D721Med (cell line): ENCODE results near the gene TRIM37.

Experiments
- DNase-seq: peaks from one replicate; pipeline ENCODE4 v3.0.0; 2011; ENCODE audit warnings: low spot score; ENCODE audit not compliant: insufficient read length
- FAIRE-seq: peaks from 2 replicates; lab custom pipeline; 2011; peaks lifted over from hg19 to GRCh38; lab: Jason Lieb, UNC
- CTCF ChIP-seq: IDR thresholded peaks from 2 replicates; pipeline ENCODE4 v1.5.1; 2012; ENCODE audit warnings: mild to moderate bottlenecking, control low read depth; ENCODE audit not compliant: insufficient read depth; ENCODE audit errors: missing control alignments

The TRIM37 gene, protein sequence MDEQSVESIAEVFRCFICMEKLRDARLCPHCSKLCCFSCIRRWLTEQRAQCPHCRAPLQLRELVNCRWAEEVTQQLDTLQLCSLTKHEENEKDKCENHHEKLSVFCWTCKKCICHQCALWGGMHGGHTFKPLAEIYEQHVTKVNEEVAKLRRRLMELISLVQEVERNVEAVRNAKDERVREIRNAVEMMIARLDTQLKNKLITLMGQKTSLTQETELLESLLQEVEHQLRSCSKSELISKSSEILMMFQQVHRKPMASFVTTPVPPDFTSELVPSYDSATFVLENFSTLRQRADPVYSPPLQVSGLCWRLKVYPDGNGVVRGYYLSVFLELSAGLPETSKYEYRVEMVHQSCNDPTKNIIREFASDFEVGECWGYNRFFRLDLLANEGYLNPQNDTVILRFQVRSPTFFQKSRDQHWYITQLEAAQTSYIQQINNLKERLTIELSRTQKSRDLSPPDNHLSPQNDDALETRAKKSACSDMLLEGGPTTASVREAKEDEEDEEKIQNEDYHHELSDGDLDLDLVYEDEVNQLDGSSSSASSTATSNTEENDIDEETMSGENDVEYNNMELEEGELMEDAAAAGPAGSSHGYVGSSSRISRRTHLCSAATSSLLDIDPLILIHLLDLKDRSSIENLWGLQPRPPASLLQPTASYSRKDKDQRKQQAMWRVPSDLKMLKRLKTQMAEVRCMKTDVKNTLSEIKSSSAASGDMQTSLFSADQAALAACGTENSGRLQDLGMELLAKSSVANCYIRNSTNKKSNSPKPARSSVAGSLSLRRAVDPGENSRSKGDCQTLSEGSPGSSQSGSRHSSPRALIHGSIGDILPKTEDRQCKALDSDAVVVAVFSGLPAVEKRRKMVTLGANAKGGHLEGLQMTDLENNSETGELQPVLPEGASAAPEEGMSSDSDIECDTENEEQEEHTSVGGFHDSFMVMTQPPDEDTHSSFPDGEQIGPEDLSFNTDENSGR

DNA sequence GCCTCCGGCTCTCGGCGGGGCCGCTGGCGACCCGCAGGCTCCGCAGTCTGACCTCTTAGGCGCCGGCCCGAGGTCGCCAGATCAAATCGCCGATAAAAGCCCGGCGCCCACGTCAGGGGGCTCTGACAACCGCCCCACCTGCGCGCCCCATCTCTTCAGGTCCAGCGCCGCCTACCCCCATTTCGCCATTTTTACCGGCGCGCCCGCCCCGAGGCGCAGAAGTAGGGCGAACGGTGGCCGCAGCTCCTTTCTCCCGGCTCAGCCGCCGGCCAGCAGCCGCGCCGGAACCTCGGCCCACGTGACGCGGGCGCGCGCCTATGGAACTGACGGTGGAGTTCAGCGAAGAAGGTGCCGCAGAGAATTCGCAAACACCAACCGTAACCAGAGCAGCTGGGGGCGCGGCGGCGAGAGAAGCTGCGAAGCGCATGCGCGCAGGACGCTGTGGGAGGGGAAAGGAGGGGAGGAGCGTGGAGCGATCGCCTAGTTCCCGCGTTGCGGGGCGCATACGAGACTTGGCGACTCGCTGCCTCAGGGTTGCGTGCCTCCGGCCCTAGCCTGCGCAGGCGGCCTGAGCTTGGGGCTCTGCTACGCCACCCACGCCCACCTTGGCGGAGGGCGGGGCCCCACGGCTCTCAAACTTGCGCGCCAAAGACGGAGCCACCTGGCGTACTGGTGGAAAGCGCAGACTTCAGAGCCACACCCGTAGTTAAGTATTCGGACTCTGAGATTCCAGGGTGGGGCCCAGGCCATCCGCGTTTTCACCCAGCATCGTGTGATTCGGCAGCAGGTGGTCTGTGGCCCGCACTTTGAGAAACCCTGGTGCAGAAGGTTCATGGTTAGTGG lies at the start of gene TRIM37:
Gene TRIM37 (minus strand): TSS at position 418 of the 843 bp plus-strand sequence. CDS start 419 bp downstream, outside the sequence.
- DNase-seq, result peak; percentile 77
- FAIRE-seq, result no peak
- peak; percentile 12 for TF ChIP-seq CTCF

DNA sequence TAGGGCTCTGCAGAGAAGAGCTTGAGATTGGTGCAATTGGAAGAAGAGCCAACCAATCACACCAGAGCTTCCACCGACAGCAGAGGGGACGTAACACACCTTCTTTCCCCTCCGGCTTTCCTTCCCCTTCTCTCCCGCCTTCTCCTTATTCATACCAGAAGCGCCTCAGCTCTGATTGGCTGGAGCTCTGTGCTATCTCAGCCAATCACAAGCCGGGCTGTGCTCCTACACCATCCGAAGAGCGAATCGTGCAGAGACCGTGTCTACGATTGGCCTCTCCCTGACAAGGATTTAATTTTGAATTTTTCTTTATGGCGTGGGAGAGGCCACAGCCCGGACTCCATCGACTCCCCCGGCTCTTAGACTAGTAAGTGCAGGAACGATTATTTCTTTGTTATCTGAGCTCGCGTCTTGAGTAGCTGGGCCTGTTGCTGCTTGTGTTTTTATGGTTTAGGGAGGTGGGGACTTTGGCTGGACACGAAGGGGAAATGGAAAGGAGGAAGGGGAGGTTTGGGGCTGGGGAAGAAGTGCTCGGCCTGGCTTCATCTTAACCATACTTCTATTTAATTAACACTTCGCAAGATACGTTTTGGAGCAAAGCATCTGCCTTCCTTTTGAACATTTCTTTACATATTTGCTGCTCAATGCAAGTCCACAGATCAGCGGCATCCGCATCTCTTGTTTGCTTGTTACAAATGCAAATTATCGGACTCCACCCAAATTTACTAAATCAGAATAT lies 48.9 kb upstream of the TRIM37 start, which contains the start of gene PRR11:
Gene PRR11 (plus strand): TSS at position 308 of the 739 bp plus-strand sequence. CDS start 14,007 bp downstream, outside the sequence.
- no peak for TF ChIP-seq CTCF
- DNase-seq (peak; percentile 36), FAIRE-seq (peak; percentile 25)

- DNase-seq (no peak), FAIRE-seq (peak; percentile 6)
- TF ChIP-seq CTCF, result no peak
Measured at GRCh38 chr17:59154721-59155438, 48.2 kb upstream of the TRIM37 start, which contains the start of gene SKA2. Gene SKA2, minus strand, starts transcription at chr17:59155186. Its CDS starts 23 bp downstream, at chr17:59155163.

- DNase-seq (no peak), FAIRE-seq (no peak)
- TF ChIP-seq CTCF, result no peak
Measured at GRCh38 chr17:59154292-59154720, 47.6 kb upstream of the TRIM37 start.

GRCh38 chr17:59152925-59153324 lies 46.2 kb upstream of the TRIM37 start:
- FAIRE-seq (no peak), DNase-seq (no peak)
- no peak for TF ChIP-seq CTCF
